OCI-LY7 (cell line): ENCODE data around the gene DBR1. TPM values are rescaled to one million over a fixed set of nuclear protein-coding genes. Genes with fewer than 3 reads are reported as not detected.
A peak's percentile ranks its signal among the peaks of the same experiment; 100 is the strongest.

Experiments used
- BruUV-seq: library from RNA; stranded (reverse); fragments of 400-500 nt; replicated peaks from 2 replicates; lab custom pipeline; 2021; lab: Mats Ljungman, UMichigan
- CTCF ChIA-PET: fragments of 300-600 bp; sonication (Branson Sonifier 250); formaldehyde crosslinking; loops from one replicate; lab custom pipeline; 2022; ENCODE audit warnings: antibody characterized with exemption; ENCODE audit not compliant: unreplicated experiment; lab: Charles Lee
- POLR2A ChIA-PET: fragments of 300-600 bp; sonication (Branson Sonifier 250); formaldehyde crosslinking; loops from one replicate; lab custom pipeline; 2022; ENCODE audit warnings: antibody characterized with exemption; lab: Charles Lee
- DNase-seq: peaks from one replicate; pipeline ENCODE4 v3.0.0-alpha.2; 2015; ENCODE audit warnings: low spot score
- H2AFZ ChIP-seq: fragments of 200-600 bp; sonication (generic), shearing (Covaris generic); 2 replicates; pipeline ENCODE4 v1.6.1; 2014; ENCODE audit warnings: mild to moderate bottlenecking, antibody characterized with exemption, low read length, moderate library complexity
- H3K27ac ChIP-seq: fragments of 200-600 bp; sonication (generic); 2 replicates; pipeline ENCODE4 v1.5.1; 2014; ENCODE audit warnings: mixed run types, low read depth, mild to moderate bottlenecking, moderate library complexity, low read length, inconsistent platforms; ENCODE audit not compliant: poor library complexity, severe bottlenecking
- H3K36me3 ChIP-seq: fragments of 200-600 bp; sonication (generic); 2 replicates; pipeline ENCODE4 v1.6.1; 2014; ENCODE audit warnings: mild to moderate bottlenecking, antibody characterized with exemption, low read length, moderate library complexity, mixed read lengths; ENCODE audit not compliant: insufficient read depth
- H3K4me1 ChIP-seq: fragments of 200-600 bp; sonication (generic); 2 replicates; pipeline ENCODE4 v1.5.1; 2014; ENCODE audit warnings: mild to moderate bottlenecking, low read length; ENCODE audit not compliant: insufficient read depth, poor library complexity, severe bottlenecking
- H3K4me2 ChIP-seq: fragments of 200-600 bp; sonication (generic); 2 replicates; pipeline ENCODE4 v1.6.1; 2014; ENCODE audit warnings: mild to moderate bottlenecking, low read length
- H3K4me3 ChIP-seq: fragments of 200-600 bp; sonication (generic); 2 replicates; pipeline ENCODE4 v1.5.1; 2014; ENCODE audit warnings: mild to moderate bottlenecking, low read depth, low read length; ENCODE audit not compliant: poor library complexity, severe bottlenecking
- H3K79me2 ChIP-seq: fragments of 200-600 bp; sonication (generic); 2 replicates; pipeline ENCODE4 v1.6.1; 2016; ENCODE audit warnings: low read depth, mild to moderate bottlenecking, low read length, moderate library complexity, mixed read lengths; ENCODE audit not compliant: insufficient read depth
- H3K9me2 ChIP-seq: fragments of 200-600 bp; sonication (generic); 2 replicates; pipeline ENCODE4 v1.6.1; 2016; ENCODE audit warnings: mild to moderate bottlenecking, low read length, mixed read lengths; ENCODE audit not compliant: insufficient read depth
- H3K9me3 ChIP-seq: fragments of 200-600 bp; sonication (generic); 2 replicates; pipeline ENCODE4 v1.6.1; 2014; ENCODE audit warnings: mild to moderate bottlenecking, mixed run types, low read length, mixed read lengths
- H4K20me1 ChIP-seq: fragments of 200-600 bp; sonication (generic); 2 replicates; pipeline ENCODE4 v1.6.1; 2014; ENCODE audit warnings: mild to moderate bottlenecking, antibody characterized with exemption, low read length, moderate library complexity, mixed read lengths; ENCODE audit not compliant: insufficient read depth
- CTCF ChIP-seq: fragments of 200-600 bp; sonication (generic); conservative IDR thresholded peaks from 2 replicates; pipeline ENCODE4 v1.5.1; 2014; ENCODE audit warnings: mild to moderate bottlenecking, antibody characterized with exemption, low read length, moderate library complexity, mixed read lengths
- EZH2phosphoT487 ChIP-seq: fragments of 200-600 bp; sonication (generic); IDR thresholded peaks from 2 replicates; pipeline ENCODE4 v1.6.1; 2018; ENCODE audit warnings: low read depth, borderline replicate concordance, mild to moderate bottlenecking, mixed run types, antibody characterized with exemption, low read length, moderate library complexity, mixed read lengths
- intact Hi-C: fragments of 100-400 bp; cut with micrococcal nuclease; formaldehyde crosslinking; loops from one replicate; pipeline ENCODE4 v1.10.0; 2022; ENCODE audit not compliant: unreplicated experiment
- total RNA-seq, 2 experiments: library from RNA; depleted of rRNA in 1 of 2; stranded (reverse); fragments of >200 nt in 1 of 2; shearing (Covaris generic) in 1 of 2; gene quantifications; 2 replicates each; pipeline ENCODE4 v1.2.3, GENCODE V29; 2014 to 2022

DBR1 gene
- total RNA-seq, 2 experiments from 2014 or later: 13.6 to 22.7 TPM

GRCh38 chr3:138187296-138188012 is 12.7 kb upstream of the DBR1 start, which contains the start of gene ARMC8:
ARMC8 (plus strand) TSS chr3:138187301; CDS start chr3:138187555, 254 bp downstream.
- H3K4me2 ChIP-seq: peak within 1 kb of the TSS; percentile 99
- peak within 1 kb of the TSS; percentile 96 for H3K4me3 ChIP-seq
- POLR2A ChIA-PET: interaction anchor here (0.6 to 2.0 kb wide), 4 partner anchors 11 to 400 kb away, joined by 3 to 13 read pairs (median 5); partner anchors contain the start of gene DBR1
- peaks cover 28% of the 10 kb centered on the region for H3K36me3 ChIP-seq
- peaks cover 23% of the 10 kb centered on the region for H3K4me1 ChIP-seq
- peaks cover 20% of the 10 kb centered on the region for H4K20me1 ChIP-seq
- CTCF ChIA-PET: interaction anchor here (0.6 kb wide), 1 partner anchor 90 kb away, joined by 3 read pairs; no protein-coding TSS in a partner anchor
- peak within 1 kb of the TSS; percentile 52 for H3K27ac ChIP-seq
- H3K79me2 ChIP-seq: peaks cover 48% of the 10 kb centered on the region
- no TSS peak for BruUV-seq
- H2AFZ ChIP-seq: peak within 1 kb of the TSS; percentile 96
- TF ChIP-seq EZH2phosphoT487 (no peak), CTCF (no peak)
- DNase-seq: no peak
- intact Hi-C loops: loop anchor here (5.0 to 10.0 kb wide), 3 partner anchors 227 to 730 kb away; no protein-coding TSS in a partner anchor
- H3K9me3 ChIP-seq: no peaks in the 10 kb centered on the region
- no peaks in the 10 kb centered on the region for H3K9me2 ChIP-seq

GRCh38 chr3:138186803-138187295 is 12.1 kb upstream of the DBR1 start:
- Histone ChIP-seq H3K9me3 (no peaks in the 10 kb centered on the region), H3K4me3 (peak overlapping the region; percentile 96), H3K9me2 (no peaks in the 10 kb centered on the region), H3K4me1 (peaks cover 23% of the 10 kb centered on the region), H3K27ac (peak overlapping the region; percentile 52), H3K79me2 (peaks cover 42% of the 10 kb centered on the region), H2AFZ (peak overlapping the region; percentile 96), H3K4me2 (peak overlapping the region; percentile 99), H4K20me1 (peaks cover 20% of the 10 kb centered on the region), H3K36me3 (peaks cover 24% of the 10 kb centered on the region)
- TF ChIP-seq EZH2phosphoT487 (no peak), CTCF (no peak)
- no TSS peak for BruUV-seq
- intact Hi-C loops: loop anchor here (5.0 to 10.0 kb wide), 3 partner anchors 228 to 730 kb away; no protein-coding TSS in a partner anchor
- ChIA-PET CTCF (interaction anchor here (0.6 to 0.8 kb wide), 2 partner anchors 90 to 736 kb away, joined by 3 read pairs; no protein-coding TSS in a partner anchor), POLR2A (interaction anchor here (0.6 to 2.0 kb wide), 5 partner anchors 10 to 400 kb away, joined by 3 to 13 read pairs (median 5); partner anchors contain the start of gene DBR1)
- peak; percentile 92 for DNase-seq
